Activated naive CD4-positive, alpha-beta T cell treated with anti-CD3 and anti-CD28 coated beads, Interleukin-2, amount 10 ng/mL, durations not matched to agents 7 days and 5 days (primary cell): ENCODE data around the gene PIK3CG.
"Not testable (repeated sequence)": the region's sequence is repeated elsewhere in the genome, so short reads cannot be mapped to it uniquely, and the experiment has no call there.

Source experiments
- CTCF ChIA-PET: fragments of 350-600 bp; sonication (Branson Sonifier 250); formaldehyde crosslinking; loops from one replicate; lab custom pipeline; 2021; ENCODE audit warnings: antibody characterized with exemption; lab: Charles Lee
- DNase-seq: peaks from one replicate; pipeline ENCODE4 v3.0.0-alpha.2; 2020
- H3K27ac Mint-ChIP-seq: one replicate; pipeline ENCODE4 v1.8.0; 2021; ENCODE audit warnings: mild to moderate bottlenecking, moderate library complexity, mixed read lengths
- H3K27me3 Mint-ChIP-seq: one replicate; pipeline ENCODE4 v1.8.0; 2021; ENCODE audit warnings: mild to moderate bottlenecking, mixed read lengths
- H3K36me3 Mint-ChIP-seq: one replicate; pipeline ENCODE4 v1.8.0; 2021; ENCODE audit warnings: mixed read lengths
- H3K4me1 Mint-ChIP-seq: one replicate; pipeline ENCODE4 v1.8.0; 2021; ENCODE audit warnings: mixed read lengths
- H3K4me3 Mint-ChIP-seq: one replicate; pipeline ENCODE4 v1.8.0; 2021; ENCODE audit warnings: mild to moderate bottlenecking, moderate library complexity, mixed read lengths
- H3K9me3 Mint-ChIP-seq: one replicate; pipeline ENCODE4 v1.8.0; 2021; ENCODE audit warnings: mixed read lengths

The PIK3CG gene

GRCh38 chr7:106865130-106866041 lies at the start of gene PIK3CG:
PIK3CG (plus strand) TSS chr7:106865282; CDS start chr7:106867562, 2,280 bp downstream.
- Mint-ChIP-seq H3K27me3 (no peaks in the 10 kb centered on the region), H3K4me3 (peak within 1 kb of the TSS; percentile 87), H3K9me3 (no peaks in the 10 kb centered on the region), H3K27ac (peak within 1 kb of the TSS; percentile 96), H3K36me3 (peaks cover 45% of the 10 kb centered on the region), H3K4me1 (peaks cover 63% of the 10 kb centered on the region)
- CTCF ChIA-PET = no interaction called here
- peak; percentile 36 for DNase-seq

DNA sequence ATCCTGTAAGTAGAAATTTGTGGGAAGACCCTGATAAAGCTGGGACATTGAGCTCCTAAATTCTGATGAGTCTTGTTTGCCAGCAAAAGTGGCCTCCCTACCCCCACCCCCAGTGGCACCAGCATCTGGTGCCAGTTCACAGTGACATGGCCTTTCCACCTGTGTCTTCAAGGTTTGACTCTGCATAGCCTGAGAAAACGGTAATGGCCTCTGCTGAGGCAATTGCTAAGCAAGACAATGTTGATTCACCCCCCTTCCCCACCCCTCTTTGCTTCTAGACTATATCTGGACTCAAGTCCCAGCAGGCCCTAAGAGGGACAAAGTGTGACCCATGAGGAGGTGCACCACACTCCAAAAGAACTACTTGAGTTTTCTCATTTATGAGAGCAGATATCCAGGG lies 48.0 kb upstream of the PIK3CG start:
- Mint-ChIP-seq H3K36me3 (no peaks in the 10 kb centered on the region), H3K27me3 (no peaks in the 10 kb centered on the region), H3K27ac (no peak overlapping the region), H3K4me1 (peaks cover 1% of the 10 kb centered on the region), H3K9me3 (no peaks in the 10 kb centered on the region), H3K4me3 (no peak overlapping the region)
- no peak for DNase-seq
- CTCF ChIA-PET = no interaction called here

DNA sequence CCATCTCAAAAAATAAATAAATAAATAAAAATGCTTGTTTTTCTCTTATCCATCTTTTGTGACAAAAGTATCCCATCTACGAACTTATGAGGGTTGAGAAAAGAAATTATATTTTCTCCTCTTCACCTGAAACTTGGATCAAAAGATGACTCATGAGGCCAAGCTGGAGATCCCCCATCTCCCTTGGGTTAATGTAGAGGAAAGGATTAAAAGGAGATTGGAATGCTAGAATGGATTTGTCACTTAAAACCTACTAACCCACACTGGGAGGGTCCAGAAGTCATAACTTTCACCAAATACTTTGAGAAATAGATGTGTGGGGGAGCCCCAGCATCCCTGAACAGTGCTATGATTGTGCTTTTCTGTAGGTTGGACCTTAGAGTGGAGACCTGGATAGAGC lies 46.3 kb upstream of the PIK3CG start:
- Mint-ChIP-seq H3K4me1 (no peaks in the 10 kb centered on the region), H3K36me3 (no peaks in the 10 kb centered on the region), H3K9me3 (no peaks in the 10 kb centered on the region), H3K4me3 (no peak overlapping the region), H3K27me3 (no peaks in the 10 kb centered on the region), H3K27ac (no peak overlapping the region)
- no peak for DNase-seq
- CTCF ChIA-PET = no interaction called here

DNA sequence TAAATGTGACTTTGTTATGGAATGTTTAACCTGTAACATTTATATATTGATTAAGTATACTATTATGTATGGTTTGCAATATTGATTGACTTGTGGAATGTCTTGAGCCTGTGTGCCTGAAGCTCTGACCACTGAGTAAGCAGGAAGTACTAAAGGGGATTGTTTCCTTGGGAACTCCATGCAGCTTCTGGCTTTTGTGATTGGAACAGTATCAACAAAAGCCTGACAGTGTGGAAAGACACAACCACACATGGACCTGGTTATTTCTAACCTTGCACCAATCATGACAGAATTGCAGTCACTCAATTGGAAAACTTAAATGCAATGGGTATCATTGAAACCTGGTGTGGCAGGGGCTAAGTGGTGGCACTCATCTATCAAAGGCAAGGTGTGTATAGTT lies 45.5 kb upstream of the PIK3CG start:
- H3K27ac Mint-ChIP-seq = no peak overlapping the region
- DNase-seq = no peak
- H3K9me3 Mint-ChIP-seq = no peaks in the 10 kb centered on the region
- no peaks in the 10 kb centered on the region for H3K36me3 Mint-ChIP-seq
- CTCF ChIA-PET = no interaction called here
- no peaks in the 10 kb centered on the region for H3K4me1 Mint-ChIP-seq
- H3K27me3 Mint-ChIP-seq = no peaks in the 10 kb centered on the region
- no peak overlapping the region for H3K4me3 Mint-ChIP-seq

DNA sequence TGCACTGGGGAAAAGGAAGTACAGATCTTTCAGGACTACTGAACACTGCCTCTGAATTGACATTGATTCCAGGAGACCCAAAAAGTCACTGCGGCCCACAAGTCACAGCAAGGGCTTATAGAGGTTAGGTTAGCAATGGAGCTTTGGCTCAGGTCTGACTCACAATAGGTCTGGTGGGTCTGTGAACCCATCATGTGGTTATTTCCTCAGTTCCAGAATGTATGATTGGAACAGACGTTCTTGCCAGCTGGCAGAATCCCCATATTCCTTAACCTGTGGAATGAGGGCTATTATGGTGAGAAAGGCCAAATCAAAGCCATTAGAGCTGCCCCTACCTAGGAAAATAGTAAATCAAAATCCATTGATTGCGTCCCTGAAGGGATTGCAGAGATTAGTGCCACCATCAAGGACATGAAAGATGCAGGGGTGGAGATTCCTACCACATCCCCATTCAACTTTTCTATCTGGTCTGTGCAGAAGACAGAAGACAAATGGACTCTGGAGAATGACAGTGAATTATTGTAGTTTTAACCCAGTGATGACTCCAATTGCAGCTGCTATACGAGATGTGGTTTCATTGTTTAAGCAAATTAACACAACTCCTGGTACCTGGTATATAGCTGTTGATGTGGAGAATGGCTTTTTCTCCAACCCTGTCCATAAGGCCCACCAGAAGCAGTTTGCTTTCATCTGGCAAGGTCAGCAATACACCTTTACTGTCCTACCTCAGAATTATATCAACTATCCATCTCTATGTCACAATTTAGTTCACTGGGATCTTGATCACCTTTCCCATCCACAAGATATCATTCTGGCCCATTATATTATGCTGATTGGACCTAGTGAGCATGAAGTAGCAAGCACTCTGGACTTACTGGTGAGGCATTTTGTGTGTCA lies 44.5 kb upstream of the PIK3CG start:
- Mint-ChIP-seq H3K9me3 (no peaks in the 10 kb centered on the region), H3K4me3 (no peak overlapping the region), H3K36me3 (no peaks in the 10 kb centered on the region), H3K4me1 (no peaks in the 10 kb centered on the region), H3K27me3 (no peaks in the 10 kb centered on the region), H3K27ac (no peak overlapping the region)
- DNase-seq = no peak
- CTCF ChIA-PET = no interaction called here

DNA sequence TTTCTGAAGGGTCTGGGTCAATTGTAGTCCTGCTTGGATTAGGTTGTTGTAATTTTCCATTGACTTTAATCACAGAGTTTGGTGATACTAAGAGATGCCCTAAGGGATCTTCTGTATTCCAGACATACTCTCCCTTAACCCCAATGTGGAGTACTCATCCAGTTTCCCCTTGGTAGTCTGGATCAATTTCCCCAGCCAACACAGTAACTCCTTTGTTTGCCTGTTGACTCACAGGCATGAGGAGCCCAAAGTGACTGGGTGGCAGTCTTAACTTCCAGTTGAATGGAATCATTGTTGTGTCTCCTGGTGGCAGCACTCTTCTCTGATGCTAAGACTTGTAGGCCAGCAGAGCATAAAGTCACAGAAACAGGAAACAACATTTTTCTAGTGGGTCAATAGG lies 41.5 kb upstream of the PIK3CG start:
- Mint-ChIP-seq H3K27me3 (no peaks in the 10 kb centered on the region), H3K4me1 (no peaks in the 10 kb centered on the region), H3K4me3 (no peak overlapping the region), H3K36me3 (no peaks in the 10 kb centered on the region), H3K27ac (no peak overlapping the region), H3K9me3 (no peaks in the 10 kb centered on the region)
- no peak for DNase-seq
- CTCF ChIA-PET = no interaction called here

- no peak overlapping the region for H3K27ac Mint-ChIP-seq
Observed at GRCh38 chr7:106824458-106824857, 40.6 kb upstream of the PIK3CG start.

DNA sequence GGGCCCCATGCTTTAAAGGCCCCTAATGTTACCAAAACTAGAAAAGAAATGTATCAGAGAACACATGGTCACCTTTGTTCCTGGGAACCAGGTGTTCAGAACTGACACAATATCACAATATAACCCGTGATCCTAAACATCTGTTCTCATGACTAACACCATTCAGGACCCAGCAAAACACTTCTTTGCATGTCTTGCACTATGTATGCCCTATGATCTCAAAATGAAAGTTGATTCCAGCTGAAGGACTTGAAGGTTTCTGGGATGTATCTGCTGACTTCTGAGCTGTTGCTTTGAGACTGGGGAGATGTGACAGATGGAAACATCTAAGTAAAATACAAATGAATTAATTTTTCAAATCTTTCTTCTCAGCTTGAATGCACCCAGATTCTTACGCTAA lies 37.5 kb upstream of the PIK3CG start:
- no peak for DNase-seq
- Mint-ChIP-seq H3K27me3 (no peaks in the 10 kb centered on the region), H3K4me3 (no peak overlapping the region), H3K9me3 (peaks cover 5% of the 10 kb centered on the region), H3K36me3 (no peaks in the 10 kb centered on the region), H3K27ac (no peak overlapping the region), H3K4me1 (no peaks in the 10 kb centered on the region)
- CTCF ChIA-PET = no interaction called here

More at GRCh38 chr7:106824458-106824857, 40.6 kb upstream of the PIK3CG start:
- Mint-ChIP-seq H3K27me3 (no peaks in the 10 kb centered on the region), H3K9me3 (no peaks in the 10 kb centered on the region), H3K4me1 (no peaks in the 10 kb centered on the region), H3K36me3 (no peaks in the 10 kb centered on the region), H3K4me3 (no peak overlapping the region)
- no peak for DNase-seq
- CTCF ChIA-PET = no interaction called here

DNA sequence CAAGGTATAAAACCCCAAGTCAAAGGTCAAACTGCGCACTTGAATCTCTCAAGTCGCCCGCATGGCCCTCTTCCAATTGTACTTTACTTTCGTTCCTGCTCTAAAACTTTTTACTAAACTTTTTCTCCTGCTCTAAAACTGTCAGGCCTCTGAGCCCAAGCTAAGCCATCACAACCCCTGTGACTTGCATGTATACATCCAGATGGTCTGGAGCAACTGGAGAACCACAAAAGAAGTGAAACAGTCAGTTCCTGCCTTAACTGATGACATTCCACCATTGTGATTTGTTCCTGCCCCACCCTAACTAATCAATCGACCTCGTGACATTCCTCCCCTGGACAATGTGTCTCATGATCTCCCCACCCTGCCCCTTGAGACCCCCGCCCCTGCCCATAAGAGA lies 35.6 kb upstream of the PIK3CG start:
- DNase-seq = no peak
- Mint-ChIP-seq H3K9me3 (peaks cover 5% of the 10 kb centered on the region), H3K36me3 (no peaks in the 10 kb centered on the region), H3K27me3 (no peaks in the 10 kb centered on the region), H3K4me1 (no peaks in the 10 kb centered on the region), H3K27ac (no peak overlapping the region), H3K4me3 (no peak overlapping the region)
- CTCF ChIA-PET = no interaction called here

DNA sequence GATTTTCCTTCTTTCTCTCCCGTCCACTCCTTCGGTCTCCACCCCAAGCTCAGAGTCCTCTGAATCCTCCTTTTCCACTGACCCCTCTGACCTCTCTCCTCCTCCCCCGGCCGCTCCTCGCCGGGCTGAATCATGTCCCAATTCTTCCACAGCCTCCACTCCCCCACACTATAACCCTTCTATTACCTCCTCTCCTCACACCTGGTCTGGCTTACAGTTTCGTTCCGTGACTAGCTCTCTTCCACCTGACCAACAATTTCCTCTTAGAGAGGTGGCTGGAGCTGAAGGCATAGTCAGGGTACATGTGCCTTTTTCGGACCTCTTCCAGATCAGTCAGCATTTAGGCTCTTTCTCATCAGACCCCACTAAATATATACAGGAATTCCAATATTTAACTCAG lies 34.2 kb upstream of the PIK3CG start:
- CTCF ChIA-PET, H3K36me3 Mint-ChIP-seq, DNase-seq, H3K4me1 Mint-ChIP-seq, H3K9me3 Mint-ChIP-seq, H3K27me3 Mint-ChIP-seq, H3K4me3 Mint-ChIP-seq, H3K27ac Mint-ChIP-seq: not testable (repeated sequence)

GRCh38 chr7:106836816-106837215 lies 28.3 kb upstream of the PIK3CG start:
- CTCF ChIA-PET = no interaction called here
- DNase-seq = no peak
- H3K27me3 Mint-ChIP-seq = no peaks in the 10 kb centered on the region
- H3K9me3 Mint-ChIP-seq = peaks cover 2% of the 10 kb centered on the region
- H3K36me3 Mint-ChIP-seq = no peaks in the 10 kb centered on the region
- no peak overlapping the region for H3K27ac Mint-ChIP-seq
- no peak overlapping the region for H3K4me3 Mint-ChIP-seq
- no peaks in the 10 kb centered on the region for H3K4me1 Mint-ChIP-seq

DNA sequence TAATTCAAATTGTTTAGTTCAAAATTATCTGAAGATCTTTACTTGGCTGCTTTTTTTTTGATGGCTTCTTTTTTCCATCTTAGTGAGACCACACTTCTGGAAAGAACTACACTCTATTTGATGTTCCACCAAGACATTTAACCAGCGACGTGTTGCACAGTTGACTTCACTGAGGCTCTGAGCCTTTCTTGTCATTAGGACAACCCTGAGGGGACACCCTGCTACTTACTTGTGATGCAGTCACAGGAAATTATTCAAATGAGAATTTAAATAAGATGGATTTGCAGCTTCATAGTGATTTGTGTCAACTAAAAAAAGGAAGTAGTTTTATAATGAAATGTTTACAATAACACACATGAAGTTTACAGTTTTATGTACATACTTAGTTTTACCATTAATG lies 25.6 kb upstream of the PIK3CG start:
- Mint-ChIP-seq H3K4me3 (no peak overlapping the region), H3K9me3 (peaks cover 2% of the 10 kb centered on the region), H3K4me1 (no peaks in the 10 kb centered on the region), H3K36me3 (no peaks in the 10 kb centered on the region), H3K27ac (no peak overlapping the region), H3K27me3 (peaks cover 8% of the 10 kb centered on the region)
- DNase-seq = no peak
- CTCF ChIA-PET = no interaction called here

DNA sequence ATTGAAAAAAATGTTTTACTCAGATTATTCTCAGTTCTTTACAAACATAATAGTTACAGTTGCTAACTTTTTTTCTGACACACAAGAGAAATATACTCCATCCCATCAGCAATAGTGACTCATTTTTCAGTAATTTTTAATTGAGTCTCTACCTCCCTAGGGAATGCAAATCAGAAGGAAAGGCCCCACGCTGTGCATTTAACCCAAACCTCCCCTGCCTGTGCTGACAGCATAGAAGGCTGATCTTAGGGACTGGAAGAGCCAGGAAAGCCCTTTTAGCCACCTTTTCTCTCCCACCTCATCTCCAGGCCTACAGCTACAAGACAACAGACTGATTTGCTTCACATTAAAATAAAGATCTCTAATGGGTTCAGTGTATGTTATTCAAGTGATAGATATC lies 24.7 kb upstream of the PIK3CG start:
- H3K4me1 Mint-ChIP-seq = no peaks in the 10 kb centered on the region
- CTCF ChIA-PET = no interaction called here
- peaks cover 12% of the 10 kb centered on the region for H3K27me3 Mint-ChIP-seq
- no peak overlapping the region for H3K4me3 Mint-ChIP-seq
- H3K27ac Mint-ChIP-seq = no peak overlapping the region
- no peak for DNase-seq
- peaks cover 2% of the 10 kb centered on the region for H3K9me3 Mint-ChIP-seq
- no peaks in the 10 kb centered on the region for H3K36me3 Mint-ChIP-seq

GRCh38 chr7:106841896-106842390 lies 23.1 kb upstream of the PIK3CG start:
- Mint-ChIP-seq H3K27ac (no peak overlapping the region), H3K27me3 (peaks cover 12% of the 10 kb centered on the region), H3K9me3 (peaks cover 2% of the 10 kb centered on the region), H3K4me1 (no peaks in the 10 kb centered on the region), H3K4me3 (no peak overlapping the region), H3K36me3 (no peaks in the 10 kb centered on the region)
- no peak for DNase-seq
- CTCF ChIA-PET = no interaction called here
